Lower leg skin (tissue), 3 donors: ENCODE measurements around the gene PDSS2.
"Not testable (repeated sequence)": the region's sequence is repeated elsewhere in the genome, so short reads cannot be mapped to it uniquely, and the experiment has no call there.

ENCODE experiments used
- POLR2A ChIP-seq, 2 donors: fragments of 450-650 bp; IDR thresholded peaks; one replicate each; pipeline ENCODE4 v1.6.1; 2016 to 2017; ENCODE audit warnings: antibody characterized with exemption in 2 of 2, mild to moderate bottlenecking in 1 of 2, moderate library complexity in 1 of 2
- TF ChIP-seq, protein P1 (sequence below), 3 donors: fragments of 450-650 bp; IDR thresholded peaks; one replicate each; pipeline ENCODE4 v1.5.1; 2016; ENCODE audit warnings: antibody characterized with exemption in 3 of 3, mild to moderate bottlenecking in 3 of 3, moderate library complexity in 2 of 3

DNA sequence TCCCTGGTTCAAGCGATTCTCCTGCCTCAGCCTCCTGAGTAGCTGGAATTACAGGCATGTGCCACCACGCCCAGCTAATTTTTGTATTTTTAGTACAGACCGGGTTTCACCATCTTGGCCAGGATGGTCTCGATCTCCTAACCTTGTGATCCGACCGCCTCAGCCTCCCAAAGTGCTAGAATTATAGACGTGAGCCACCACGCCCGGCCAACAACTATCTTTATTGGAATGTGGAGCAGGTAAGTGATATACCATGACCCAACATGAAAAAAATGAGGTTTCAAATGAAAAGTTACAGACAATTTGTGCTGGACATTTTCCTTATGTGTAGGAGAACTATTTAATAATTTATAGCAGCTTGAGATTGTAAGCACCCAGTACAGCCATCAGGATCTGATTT, 340.8 kb downstream of the PDSS2 start:
- TF ChIP-seq, protein P1, sequence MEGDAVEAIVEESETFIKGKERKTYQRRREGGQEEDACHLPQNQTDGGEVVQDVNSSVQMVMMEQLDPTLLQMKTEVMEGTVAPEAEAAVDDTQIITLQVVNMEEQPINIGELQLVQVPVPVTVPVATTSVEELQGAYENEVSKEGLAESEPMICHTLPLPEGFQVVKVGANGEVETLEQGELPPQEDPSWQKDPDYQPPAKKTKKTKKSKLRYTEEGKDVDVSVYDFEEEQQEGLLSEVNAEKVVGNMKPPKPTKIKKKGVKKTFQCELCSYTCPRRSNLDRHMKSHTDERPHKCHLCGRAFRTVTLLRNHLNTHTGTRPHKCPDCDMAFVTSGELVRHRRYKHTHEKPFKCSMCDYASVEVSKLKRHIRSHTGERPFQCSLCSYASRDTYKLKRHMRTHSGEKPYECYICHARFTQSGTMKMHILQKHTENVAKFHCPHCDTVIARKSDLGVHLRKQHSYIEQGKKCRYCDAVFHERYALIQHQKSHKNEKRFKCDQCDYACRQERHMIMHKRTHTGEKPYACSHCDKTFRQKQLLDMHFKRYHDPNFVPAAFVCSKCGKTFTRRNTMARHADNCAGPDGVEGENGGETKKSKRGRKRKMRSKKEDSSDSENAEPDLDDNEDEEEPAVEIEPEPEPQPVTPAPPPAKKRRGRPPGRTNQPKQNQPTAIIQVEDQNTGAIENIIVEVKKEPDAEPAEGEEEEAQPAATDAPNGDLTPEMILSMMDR (IDR thresholded peaks at IDR 0.05) = not testable (repeated sequence)
- TF ChIP-seq POLR2A (IDR thresholded peaks at IDR 0.05) = not testable (repeated sequence)
